ENCODE data around the gene CRYBA2.
A peak's percentile ranks its signal among the peaks of the same experiment; 100 is the strongest.

Gene CRYBA2, protein sequence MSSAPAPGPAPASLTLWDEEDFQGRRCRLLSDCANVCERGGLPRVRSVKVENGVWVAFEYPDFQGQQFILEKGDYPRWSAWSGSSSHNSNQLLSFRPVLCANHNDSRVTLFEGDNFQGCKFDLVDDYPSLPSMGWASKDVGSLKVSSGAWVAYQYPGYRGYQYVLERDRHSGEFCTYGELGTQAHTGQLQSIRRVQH

DNA sequence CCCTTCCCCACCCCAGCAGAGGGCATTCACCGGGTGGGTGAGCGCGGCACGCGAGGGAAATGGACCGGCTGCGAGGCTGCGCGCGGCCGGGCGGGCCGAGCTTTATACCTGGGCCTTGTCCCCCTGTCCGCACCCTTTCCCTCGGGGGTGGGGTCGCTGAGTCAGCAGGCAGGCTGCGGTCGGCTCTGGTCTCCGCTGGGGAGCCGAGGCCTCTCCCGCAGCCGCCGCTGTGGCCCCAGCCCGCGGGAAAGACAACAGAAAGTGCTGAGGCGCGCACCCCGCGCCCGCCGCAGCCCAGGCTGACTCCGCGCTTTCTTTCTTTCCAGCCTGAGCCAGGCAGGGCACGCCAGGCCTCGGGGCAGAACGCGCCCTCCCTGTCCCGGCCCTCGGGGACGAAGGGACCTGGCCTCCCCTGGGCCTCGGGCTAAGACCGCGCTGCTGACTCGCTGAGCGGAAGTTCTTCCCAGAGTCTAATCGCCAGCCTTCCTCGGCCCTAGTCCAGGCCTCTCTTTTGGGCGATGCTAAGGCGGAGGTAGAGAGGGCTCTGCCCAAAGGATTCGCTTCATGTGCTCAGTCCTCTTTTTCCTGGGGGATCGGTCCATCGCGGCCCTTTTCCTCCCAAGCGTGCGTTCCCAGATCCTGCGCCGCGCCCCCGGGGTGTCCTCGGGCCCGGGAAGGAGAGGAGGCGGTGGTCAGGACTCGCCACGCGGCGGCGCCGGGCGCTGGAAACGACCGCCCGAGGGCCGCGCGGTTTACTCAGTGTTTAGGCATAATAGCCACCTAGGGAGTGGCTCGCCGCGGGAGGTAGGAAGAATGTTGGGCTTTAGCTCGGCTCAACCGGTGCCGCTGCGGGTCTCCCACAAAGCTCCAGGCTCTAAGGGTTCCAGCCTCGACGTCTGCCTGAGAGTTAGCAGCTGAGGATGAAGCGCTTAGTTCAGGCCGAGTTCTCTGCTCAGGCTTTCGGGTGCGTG is at the start of gene CRYBA2:
Gene CRYBA2, minus strand, starts transcription at position 78 of the 971 bp plus-strand sequence. CDS start 246 bp downstream, outside the sequence.
- DNase-seq: no peak

DNA sequence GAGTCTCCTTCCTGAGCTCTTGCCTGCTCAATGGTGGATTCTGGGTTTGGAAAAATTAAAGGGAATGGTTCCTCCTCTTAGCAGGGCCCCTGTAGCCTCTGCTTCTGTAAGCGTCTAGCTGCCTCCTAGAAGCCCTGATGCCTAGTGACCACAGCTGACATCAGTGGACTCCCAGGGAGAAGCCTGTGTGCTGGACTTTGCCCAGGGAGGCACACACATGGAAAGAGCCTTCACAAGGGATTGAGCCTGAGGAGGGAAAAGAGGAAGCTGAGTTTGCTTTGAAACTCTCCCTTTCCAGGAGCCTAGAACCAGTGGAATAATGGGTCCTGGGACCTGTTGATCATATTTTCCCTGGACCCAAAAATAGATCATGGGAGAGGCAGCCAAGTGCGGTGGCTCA is 49.5 kb upstream of the CRYBA2 start:
- no peak for DNase-seq

DNA sequence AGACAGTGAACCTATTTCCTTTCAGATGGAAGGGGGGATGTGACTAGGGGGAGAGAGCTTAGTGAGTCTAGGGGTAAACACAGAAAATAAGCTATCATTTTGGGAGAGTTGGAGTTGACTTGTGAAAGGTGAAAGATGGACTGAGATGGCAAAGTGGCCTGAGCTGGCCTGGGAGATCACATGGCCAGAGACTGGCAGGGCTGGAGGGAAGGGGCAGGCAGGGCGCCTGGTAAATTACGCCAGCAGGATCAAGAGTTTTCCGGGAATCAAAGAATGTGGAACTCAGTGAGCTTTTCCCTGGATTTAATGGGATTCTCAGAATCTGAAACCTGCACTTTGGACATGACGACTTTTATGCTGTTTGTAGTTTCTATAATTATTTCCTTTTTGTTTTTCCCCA is 48.9 kb upstream of the CRYBA2 start:
- no peak for DNase-seq

DNA sequence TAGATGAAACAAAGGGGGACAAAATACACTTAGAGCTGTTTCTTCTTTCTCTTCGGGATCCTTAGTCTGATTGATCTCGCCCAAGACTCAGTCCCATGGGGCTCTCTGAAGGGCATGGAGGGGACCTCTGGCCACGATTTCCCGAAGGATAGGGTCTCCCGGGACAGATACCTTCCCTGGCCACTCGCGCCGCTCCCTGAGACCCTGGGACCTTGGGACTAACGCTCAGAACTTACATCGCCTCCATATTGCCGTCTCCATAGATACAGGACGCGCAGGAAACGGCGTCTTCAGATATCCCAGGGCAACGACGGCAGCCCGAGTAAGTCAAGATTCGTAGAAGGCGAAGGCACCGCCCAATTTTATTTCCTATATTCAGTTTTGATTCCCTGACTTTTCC is 48.0 kb upstream of the CRYBA2 start, which contains the start of gene CFAP65:
Gene CFAP65, minus strand, starts transcription at position 265 of the 400 bp plus-strand sequence. CDS start 2,468 bp downstream, outside the sequence.
- DNase-seq: peak in 3 of 6 experiments; percentile 6 to 25 (median 18)

DNA sequence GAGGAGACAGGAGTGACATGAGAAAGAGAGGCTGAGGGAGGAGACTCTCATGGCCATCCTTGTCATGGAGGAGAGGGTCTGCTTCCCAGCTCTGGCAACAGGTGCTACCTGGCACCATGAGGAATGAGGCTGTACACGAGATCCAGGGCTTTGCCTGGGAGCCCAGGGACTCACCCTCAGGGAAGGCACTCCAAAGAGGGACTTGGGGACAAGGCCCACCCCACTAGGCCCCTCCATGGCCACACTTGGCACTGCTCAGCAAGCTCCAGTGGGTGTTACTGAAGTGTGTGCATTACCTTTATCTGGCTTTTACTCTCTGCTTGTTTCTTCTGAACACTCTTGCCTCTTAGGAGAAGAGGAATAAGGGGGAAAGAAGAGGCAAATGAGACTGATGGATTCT is 45.4 kb upstream of the CRYBA2 start:
- no peak for DNase-seq

DNA sequence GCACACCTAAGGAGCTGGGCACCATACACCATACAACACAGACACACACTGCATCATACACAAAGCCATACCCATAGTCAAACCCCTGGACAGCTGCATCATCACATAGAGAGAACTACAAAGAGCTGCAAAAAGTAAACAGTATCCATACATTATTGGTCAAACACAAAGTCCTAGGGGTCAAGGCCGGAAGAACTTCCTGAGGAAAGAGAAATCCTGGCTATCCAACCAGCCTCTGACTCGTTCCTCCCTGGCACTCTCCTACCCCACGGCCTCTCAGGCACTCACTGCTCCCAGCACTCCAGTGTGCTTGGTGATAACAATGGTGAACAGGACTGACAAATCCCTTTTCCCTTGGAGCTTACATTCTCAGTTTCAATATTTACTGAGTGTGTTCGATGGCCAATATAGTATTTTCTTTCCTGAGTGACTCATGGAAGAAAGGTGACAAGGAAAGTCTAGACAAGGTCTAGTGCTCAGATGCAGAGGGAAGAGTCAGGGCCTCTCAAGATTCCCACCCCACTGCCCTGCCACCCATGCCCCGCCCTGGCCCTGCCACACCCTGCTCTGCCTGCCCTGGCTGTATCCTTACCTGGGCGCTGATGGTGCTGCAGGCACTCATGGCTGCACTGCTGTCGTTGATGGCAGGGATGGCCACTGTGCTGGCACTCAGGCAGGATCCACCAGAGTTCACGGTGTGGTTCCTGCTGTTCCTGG is 44.7 kb upstream of the CRYBA2 start:
- no peak for DNase-seq

DNA sequence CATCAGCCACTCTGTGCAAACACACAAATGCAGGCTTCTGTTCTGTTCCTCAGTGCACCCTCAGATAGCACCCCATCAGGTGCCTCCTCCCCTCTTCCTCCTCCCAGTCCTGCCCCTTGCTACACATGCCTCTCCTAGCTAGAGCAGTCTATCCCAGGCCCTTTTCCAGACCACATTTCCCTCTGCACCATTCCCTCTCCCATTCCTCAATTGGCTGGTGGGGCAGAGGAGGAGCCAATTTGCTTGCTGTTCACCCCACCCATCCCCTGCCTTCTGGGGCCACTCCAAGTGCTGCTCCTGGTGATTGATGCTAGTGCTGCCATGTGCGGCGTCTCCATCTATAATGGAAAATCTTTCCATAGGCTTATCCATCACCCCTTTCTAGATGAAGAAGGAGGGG is 42.7 kb upstream of the CRYBA2 start:
- DNase-seq: no peak

DNA sequence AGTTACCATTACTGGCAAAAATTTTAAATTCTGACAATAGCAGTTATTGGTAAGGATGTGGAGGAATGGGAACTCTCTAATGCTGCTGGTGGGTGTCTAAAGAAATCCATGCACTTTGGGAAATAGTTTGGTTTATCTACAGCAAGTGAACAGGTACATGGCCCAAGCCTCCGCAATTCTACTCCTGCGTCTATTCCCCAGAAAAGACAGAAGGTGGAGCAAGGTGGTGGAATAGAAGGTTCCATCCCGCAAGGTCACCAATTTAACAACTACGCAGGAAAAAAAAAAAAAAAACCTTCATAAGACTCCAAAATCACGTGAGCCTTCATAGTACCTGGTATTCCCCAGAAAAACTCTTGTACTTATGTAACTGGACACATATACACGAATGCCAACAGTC is 41.6 kb upstream of the CRYBA2 start:
- no peak for DNase-seq

DNA sequence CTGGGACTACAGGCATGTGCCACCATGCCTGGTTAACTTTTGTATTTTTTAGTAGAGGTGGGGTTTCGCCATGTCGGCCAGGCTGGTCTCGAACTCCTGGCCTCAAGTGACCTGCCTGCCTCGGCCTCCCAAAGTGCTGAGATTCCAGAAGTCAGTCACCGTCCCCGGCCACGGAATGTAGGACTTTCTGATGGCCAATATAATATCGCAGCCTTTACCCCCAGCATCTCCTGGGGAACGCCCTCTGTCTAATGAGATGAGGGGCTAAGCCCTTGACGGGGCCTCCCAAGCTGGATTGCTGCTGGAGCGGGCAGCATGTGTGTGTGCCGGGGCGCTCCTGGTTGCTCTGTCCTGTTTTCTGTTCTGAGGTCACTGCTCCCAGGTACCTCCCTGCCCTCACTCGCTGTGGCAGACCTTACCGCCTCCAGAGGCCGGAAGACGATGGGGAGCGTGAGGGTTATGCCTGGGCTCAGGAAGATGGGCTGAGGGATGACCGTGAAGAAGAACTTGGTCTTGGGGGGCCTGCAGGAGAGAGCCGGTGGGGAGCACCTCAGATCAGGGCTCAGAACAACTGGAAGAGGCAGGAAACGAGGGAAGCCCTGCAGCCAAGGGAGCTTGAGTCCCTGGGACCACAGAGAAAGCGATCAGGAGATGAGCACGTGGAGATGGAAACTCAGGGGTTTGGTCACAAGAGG is 39.0 kb upstream of the CRYBA2 start:
- no peak for DNase-seq

DNA sequence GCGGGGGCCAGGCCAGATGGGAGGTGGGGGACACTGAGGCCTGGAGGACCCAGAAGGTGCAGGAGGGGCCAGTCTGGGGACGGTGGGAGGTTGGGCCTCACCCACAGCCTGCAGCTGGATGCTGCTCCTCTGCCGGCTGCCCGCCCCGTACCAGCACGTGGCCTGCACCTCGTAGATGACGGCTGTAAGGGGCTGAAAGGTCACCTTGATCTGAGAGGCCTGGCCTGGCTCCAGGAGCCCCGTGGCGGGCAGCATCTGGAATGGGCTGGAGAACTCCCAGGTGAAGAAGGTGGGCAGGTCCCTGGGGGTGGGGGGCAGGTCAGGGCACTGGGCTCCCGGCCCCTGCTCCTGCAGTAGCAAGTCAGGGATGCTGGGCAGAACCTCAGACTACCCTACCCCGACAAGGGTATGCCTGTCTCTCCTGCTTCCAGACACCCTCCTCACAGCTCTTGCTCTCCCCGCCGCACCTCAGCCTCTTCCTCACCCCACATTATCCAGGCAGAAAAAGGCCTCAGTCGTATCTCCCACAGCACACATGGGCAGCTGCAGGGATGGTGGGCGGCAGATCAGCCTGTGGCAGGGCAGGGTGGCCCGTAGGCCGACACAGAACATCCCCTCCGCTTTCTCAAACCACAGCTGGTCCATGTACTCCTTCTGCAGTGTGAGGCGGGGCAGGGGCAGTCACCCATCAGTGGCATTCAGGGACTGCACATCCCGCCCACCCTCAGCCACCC is 38.0 kb upstream of the CRYBA2 start:
- no peak for DNase-seq

DNA sequence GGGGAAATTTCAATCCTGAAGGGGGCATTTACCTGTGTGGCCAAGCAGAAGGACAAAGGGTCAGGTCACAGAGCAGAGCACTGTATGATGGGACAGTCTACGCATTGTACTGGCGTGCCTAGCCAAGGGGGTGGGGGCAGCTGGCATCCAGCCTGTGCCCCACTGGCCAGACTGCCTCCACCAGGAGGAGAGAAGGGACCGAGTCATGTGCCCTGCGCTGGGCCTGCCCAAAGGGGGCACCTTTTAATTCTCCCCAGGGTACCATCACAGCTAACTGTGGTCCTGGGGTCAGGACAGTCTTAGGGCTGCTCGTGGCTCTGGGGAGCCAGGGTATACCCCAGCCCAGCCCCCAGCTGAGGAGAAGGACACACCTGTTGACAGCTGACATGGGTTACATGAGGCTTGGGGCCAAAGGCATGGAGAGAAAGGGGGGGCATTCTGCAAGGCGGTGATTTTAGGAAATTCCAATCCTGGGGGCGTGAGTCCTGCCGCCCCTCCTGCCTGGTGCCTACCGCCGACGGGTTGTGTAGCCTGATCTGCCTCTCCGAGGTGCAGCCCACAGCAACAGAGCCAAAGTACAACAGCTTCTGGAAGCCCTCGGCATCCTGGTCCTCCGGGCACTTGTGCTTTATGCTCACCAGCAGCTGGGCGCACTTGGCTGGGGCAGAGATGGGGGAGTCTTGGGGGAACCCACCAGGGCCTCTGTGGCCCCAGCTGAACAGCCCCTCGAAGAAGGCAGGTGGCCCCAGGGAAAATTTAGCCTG is 37.1 kb upstream of the CRYBA2 start:
- DNase-seq: no peak

DNA sequence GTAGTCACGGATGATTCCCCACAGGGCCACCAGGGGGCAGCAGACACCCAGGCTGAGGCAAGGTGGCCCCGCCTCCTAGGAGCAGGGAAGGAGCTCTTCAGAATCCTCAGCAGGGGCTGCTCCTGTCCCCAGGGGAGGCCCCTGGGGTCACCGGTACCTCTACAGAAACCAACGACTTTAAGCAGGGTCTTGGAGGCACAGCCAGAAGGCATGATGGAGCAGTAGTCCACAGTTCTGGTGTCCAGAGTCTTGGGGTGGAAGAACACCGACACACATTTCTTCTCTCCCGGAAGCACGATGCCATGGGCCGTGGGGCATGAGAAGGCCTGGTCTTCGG is 36.6 kb upstream of the CRYBA2 start:
- DNase-seq: peak; percentile 27 to 76 (median 68)

DNA sequence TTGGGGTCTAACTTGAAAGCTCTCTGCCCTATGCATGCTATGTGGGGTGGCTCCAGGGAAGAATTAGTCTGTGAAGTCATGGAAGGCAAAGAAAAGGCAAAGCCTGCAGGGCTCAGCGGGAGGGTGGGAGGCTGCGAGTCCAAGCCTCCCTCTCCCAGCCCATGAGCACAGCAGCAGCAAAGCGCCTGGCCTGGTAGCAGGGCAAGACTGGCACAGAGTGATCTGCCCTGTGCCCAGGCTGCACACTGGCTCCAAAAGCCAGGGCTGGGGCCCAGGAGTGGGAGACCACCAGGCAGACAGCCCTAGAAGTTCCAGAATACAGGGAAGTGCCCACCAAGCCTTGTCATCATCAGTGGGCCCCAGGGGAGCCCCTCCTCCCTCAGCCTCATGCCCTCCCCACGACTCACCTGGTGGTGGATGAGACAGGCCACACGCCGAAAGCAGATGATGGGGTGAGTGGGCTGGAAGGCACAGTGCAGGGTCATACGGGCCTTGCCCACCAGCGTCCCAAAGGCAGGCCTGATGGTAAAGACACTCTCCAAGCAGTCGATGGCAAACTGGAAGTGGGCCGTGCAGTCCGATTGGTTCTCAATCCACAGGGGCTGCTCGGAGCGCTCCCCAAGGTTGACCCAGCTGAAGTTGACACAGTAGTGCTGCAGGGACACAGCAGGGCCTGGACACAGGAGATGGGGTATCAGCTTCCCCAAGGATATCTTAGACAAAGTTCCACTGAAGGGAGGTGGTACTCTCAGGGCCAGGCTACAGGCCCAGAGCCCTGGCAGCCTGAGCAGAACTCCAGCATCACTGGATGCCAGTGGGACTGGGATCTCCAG is 36.0 kb upstream of the CRYBA2 start:
- DNase-seq: no peak

DNA sequence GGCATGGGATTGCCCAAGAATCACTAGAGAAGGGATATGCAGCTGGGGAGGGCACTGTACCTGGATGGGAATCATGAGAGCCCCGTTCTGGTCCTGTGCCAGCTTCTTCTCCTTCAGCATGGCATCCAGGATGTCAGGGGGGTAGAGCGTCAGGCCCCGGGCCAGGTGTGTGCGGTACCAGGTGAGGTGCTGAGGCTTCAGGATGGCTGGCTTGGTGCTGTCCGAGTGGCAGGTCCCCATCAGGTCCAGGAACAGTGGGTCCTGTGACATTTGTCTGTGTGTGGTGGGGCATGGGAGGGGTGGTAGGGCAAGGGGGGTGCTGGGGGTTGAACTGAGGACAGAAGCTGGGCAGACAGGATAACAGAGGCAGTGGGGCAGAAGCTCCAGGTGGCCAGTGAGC is 34.9 kb upstream of the CRYBA2 start:
- no peak for DNase-seq

DNA sequence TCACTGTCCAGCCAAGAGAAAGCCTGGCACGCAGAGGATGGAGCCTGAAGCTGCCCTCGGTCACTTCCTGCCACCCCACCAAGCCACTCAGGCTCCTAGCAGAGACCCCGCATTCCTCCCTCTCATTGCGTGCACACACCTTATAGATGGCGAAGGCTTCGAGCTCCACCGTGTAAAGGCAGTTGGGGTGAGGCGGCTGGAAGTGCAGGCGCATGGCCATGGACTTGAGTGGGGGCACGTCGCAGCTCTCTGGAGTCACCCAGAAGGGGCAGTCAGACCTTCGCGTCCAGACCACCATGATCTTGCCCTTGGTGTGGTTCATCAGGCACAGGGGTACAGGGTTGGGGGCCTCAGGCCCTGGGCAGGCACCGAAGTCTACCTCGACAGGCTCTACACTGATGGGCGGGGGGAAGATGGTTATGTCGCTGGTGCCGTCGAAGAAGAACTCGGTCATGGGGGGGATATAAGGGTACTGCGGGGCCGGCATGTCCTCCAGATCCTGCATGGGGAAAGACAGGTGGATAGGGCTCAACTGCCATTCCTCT is 34.4 kb upstream of the CRYBA2 start:
- DNase-seq: no peak

DNA sequence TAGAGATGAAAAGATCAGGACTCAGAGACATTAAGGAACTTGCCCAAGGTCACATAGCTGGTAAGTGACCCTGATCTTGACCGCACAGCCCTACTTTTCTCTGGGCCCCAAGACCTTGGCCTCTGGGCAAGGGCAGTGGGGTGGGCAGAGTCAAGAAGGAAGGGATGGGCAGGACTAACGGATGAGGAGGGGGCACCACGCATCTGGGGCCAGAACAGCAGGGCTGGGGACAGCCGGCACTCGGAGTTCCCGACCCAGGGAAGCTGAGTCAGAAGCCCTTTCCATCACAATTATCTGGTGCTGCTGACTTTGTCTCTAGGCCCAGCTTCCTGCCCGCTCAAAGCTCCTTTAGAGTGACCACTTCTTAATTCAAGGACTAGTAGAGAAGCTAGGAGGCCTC is 33.7 kb upstream of the CRYBA2 start:
- DNase-seq: no peak

DNA sequence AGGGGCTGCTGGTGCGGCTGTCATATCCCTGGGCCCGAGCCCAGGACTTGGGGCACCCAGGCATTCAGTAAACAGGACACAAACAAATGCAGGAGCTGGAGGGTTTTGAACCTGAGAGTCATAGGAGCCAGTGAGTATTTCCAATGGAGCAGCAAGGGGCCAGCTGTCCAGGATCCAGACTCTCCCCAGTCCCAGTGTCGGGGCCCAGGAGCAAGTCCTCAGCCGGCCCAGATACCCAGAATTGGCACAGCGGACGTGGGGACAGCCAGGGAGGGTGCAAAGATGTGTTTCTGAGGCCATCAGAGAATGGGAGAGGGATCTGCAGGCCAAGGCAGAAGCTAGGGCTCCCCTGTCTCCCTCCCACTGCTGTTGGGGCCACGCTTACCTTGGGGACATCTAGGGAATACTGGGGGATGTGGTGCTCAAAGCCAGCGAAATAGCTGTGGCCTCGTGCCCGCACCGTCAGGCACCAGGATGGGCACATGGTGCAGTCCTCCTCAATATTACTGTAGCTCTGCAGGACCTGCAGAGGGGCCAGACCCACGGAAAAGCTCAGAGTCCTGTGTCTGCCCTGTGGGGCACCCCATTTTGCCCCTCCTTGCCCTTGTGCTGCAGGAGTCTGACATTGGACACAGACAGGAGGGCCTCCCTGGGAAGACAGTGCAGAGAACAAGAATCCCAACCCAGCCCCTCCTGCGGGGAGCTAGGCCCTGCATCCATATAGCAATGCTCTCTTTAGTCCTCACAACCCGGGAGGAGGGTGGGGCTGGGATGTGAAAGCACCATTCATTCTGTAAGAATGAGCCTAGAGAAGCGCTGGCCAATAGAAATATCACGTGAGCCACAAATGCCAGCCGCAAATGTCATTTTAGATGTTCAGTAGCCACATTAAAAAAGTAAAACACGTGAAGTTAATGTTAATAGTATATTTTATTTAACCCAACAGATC is 32.7 kb upstream of the CRYBA2 start:
- no peak for DNase-seq

DNA sequence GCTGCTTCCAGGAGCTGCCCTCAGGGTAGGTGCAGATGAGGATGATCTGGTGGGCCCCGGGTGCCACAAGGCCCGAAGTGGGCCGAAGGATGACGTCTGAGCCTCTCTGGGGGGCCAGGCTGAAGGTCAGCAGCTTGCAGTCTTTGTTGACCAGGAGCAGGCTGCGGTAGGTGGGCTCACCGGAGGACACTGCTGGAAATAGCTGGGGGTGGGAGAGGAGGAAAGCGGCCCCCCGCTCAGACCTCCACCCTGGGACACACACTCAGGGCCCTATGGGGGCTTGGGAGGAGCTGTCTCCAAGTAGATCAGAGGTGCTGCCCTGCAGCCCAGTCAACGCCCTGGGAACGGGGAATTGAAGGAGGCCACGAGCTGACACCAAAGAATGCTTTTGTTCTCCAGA is 30.8 kb upstream of the CRYBA2 start:
- DNase-seq: no peak

DNA sequence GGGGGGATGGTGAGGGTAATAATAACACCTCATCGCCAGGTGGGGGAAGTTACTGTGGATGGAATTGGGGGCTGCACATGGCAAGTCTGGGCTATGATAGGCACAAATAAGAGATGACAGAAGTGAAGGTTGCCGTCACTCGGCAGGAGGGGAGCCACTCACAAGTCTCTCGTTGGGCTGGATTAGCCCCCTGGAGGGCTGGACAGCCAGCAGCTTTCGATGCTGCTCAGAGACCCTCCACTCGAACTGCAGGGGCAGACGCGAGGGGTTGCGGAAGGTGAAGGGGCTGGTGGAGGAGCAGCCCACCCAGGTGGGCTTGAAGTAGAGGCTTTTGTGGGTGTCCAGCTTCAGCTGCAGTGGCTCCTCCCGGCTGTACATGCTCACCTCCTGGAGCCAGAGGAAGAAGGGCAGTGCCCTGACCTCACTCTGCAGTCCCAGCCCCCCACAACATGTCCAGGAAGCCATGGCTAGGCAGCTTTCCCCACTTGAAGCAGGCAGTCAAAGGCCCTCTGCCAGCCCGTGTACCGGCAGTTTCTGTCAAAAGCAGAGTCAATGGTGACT is 29.9 kb upstream of the CRYBA2 start:
- no peak for DNase-seq

Measured in stimulated activated naive CD4-positive, alpha-beta T cell (primary cell).